ENCODE data around the gene BNIP1.

DNA sequence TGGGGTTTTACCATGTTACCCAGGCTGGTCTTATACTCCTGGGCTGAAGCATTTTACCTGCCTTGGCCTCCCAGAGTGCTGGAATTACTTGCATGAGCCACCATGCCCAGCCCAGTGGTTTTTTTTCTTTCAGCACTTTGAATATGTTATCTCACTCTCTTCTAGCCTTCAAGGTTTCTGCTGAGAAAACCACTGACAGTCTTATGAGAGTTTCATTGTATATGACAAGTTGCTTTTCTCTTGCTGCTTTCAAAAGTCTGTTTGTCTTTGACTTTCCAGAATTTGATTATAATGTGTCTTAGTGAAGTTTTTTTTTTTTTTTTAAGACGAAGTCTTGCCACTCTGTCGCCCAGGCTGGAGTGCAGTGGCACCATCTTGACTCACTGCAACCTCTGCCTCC, 43.1 kb upstream of the BNIP1 start:
- no peak for TF ChIP-seq GATA2 (IDR thresholded peaks at IDR 0.05; ENCODE audit: low read depth, low read length)
- TF ChIP-seq GATA3 (IDR thresholded peaks at IDR 0.05; ENCODE audit: low read depth, low read length) = no peak
